ENCODE measurements around the gene CNTNAP4. TPM values are rescaled to one million over a fixed set of nuclear protein-coding genes. Genes with fewer than 3 reads are reported as not detected.

The CNTNAP4 gene
- total RNA-seq, 1 donor: 0.10 TPM

DNA sequence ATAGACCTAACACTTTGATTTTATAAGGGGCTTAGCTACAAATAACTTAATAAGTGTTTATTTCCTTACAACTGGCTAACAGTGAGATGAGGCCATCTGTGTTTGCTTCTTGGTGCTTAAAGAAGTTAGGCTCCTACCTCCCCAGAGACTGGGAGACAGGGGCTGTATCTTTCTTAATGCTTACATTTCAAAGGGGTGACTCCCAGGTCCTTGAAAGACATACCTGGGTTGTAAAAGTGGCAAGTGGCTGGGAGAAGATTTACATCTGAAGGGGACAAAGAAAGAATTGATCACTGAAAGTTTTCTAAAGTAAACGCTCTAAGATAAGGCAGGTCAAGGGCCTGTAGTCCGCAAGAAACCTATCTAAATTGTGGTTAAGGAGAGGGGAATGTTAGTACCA is 196.8 kb downstream of the CNTNAP4 start:
- H3K4me1 ChIP-seq (ENCODE audit: insufficient read depth, low read length): no peaks in the 10 kb centered on the region
- no peak overlapping the region for H3K4me3 ChIP-seq (ENCODE audit: low read length)
- no peaks in the 10 kb centered on the region for H3K27me3 ChIP-seq (ENCODE audit: insufficient read depth, low read length)
- no peaks in the 10 kb centered on the region for H3K9me3 ChIP-seq (ENCODE audit: low read depth, low read length)

DNA sequence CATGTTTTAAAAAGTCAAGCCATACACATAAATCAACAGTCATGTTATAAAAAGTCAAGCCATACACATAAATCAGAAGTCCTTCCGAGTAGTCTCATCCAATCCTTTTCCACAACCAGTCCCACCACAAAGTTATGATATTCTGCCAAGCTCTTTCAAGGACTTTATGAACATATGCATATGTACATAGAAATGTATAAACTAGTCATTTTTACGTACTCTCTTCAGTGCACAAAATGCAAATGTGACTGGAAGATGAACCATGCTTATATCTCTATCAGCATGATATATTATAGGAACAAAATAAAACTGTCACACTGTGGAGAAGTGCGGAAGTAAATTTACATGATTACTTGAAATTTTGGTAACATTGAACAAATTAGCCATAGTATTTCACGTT is 200.9 kb downstream of the CNTNAP4 start:
- no peaks in the 10 kb centered on the region for H3K9me3 ChIP-seq (ENCODE audit: low read depth, low read length)
- no peaks in the 10 kb centered on the region for H3K4me1 ChIP-seq (ENCODE audit: insufficient read depth, low read length)
- no peaks in the 10 kb centered on the region for H3K27me3 ChIP-seq (ENCODE audit: insufficient read depth, low read length)
- no peak overlapping the region for H3K4me3 ChIP-seq (ENCODE audit: low read length)

DNA sequence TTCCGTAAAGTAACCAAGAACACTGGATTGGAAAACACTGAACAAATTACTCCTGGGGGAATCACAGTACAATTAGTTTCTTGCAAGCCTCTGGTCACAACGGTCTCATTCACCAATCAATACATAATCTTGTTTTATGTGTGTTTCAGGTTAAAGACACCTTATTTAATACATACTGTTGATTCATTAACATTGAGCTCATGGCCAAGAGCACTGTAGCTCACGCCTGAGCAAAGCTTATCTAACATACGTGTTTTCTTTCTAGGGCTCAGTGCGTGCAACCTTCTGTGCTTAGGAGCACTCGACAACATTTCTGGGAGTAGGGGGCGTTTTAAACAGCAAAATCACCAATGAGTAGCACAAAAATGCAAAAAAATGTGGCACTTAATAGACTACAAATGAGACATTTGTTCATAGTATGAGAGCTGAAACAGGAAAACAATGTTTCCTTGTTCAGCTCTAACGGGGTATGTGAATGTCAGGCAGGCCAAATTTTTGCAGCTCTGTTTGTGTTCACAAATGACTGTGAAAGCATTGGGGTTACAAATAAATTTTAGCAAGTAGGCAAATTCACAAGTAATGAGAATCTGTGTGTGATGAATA is 206.2 kb downstream of the CNTNAP4 start:
- Histone ChIP-seq H3K4me1 (ENCODE audit: insufficient read depth, low read length) (no peaks in the 10 kb centered on the region), H3K4me3 (ENCODE audit: low read length) (no peak overlapping the region), H3K9me3 (ENCODE audit: low read depth, low read length) (no peaks in the 10 kb centered on the region), H3K27me3 (ENCODE audit: insufficient read depth, low read length) (no peaks in the 10 kb centered on the region)

DNA sequence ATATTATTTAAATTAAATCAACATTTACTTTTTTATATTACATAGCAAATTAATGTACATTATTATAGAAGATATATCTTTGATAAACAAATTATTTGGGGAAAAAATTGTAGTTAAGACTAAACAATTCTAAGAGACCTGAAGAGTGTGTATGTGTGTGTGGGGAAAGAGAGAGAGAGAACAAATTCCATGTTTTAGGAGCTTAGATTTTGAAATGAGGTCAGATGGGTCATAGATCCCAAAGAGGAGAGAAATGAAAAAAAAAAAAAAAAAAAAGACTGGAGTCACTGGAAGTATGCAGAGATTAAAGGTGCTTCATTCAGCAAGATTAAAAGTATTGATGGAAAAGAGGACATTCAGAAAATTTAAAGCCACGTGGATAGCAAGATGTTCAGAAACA is 206.8 kb downstream of the CNTNAP4 start:
- H3K9me3 ChIP-seq (ENCODE audit: low read depth, low read length): no peaks in the 10 kb centered on the region
- H3K4me3 ChIP-seq (ENCODE audit: low read length): no peak overlapping the region
- H3K27me3 ChIP-seq (ENCODE audit: insufficient read depth, low read length): no peaks in the 10 kb centered on the region
- no peaks in the 10 kb centered on the region for H3K4me1 ChIP-seq (ENCODE audit: insufficient read depth, low read length)

DNA sequence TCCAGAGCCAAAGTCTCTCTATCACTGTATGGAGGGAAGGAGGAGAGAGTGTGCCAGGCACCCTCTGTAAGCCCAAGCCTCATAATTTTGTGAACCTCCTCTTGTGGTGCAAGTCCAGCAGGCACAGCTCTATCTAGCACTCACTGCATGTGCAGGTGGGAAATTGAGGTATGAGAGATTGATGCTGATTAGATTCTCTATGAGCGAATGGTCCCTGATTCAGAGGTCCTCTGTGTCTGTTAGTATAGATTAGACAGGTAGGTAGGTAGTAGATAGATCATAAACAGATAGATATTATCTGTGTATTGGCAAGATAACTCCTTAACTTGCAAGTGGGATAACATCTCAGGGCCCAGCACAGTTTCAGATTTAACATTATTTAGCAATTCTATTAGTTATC is 209.5 kb downstream of the CNTNAP4 start:
- Histone ChIP-seq H3K4me1 (ENCODE audit: insufficient read depth, low read length) (no peaks in the 10 kb centered on the region), H3K9me3 (ENCODE audit: low read depth, low read length) (no peaks in the 10 kb centered on the region), H3K4me3 (ENCODE audit: low read length) (no peak overlapping the region), H3K27me3 (ENCODE audit: insufficient read depth, low read length) (no peaks in the 10 kb centered on the region)

DNA sequence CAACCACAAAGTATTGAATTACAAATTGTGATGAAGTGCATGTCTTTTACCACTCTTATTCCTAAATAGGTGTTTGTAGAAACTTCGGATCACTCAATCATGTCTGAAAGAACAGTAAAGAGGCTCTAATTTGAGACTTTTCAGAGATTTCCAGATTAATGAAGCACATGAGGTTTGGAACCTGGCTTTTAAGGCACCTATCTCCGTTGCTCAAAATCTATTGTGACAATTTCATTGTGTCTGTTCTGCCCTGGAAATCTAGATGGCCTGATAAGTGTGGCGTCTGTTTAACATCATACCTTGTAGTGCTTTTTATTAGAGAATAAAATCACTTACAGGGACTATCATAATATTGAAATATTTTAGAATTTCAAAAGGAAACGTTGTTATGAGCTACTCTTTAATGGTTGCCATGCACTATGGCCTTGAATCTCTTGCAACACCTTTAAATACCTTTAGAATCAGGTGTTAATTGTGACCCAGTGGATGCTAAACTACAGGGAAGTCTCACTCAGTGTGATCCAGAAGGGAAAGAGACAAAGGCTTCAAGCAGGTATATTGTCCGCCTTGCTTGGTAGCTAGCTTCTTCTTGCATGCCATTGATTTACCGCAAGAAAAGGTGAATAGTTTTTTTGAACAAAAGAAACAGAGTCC is 210.3 kb downstream of the CNTNAP4 start:
- Histone ChIP-seq H3K9me3 (ENCODE audit: low read depth, low read length) (no peaks in the 10 kb centered on the region), H3K4me3 (ENCODE audit: low read length) (no peak overlapping the region), H3K27me3 (ENCODE audit: insufficient read depth, low read length) (no peaks in the 10 kb centered on the region), H3K4me1 (ENCODE audit: insufficient read depth, low read length) (no peaks in the 10 kb centered on the region)

DNA sequence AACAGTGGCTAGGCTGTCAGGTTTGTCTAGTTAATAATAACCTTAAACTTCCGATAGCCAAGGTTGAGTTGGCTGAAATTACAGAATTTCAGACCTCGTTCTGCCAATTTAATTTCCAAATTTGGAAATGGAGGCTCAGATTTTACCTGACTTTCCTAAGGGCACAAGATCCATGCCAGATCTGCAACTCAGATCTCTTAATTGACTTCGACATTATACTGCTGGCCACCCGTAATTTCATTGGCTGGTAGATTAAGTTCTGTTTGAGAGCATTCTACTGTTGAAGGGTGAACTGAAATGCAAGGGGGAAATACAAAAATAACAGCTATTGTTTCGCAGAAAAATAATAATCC is 210.8 kb downstream of the CNTNAP4 start:
- Histone ChIP-seq H3K27me3 (ENCODE audit: insufficient read depth, low read length) (no peaks in the 10 kb centered on the region), H3K4me1 (ENCODE audit: insufficient read depth, low read length) (no peaks in the 10 kb centered on the region), H3K4me3 (ENCODE audit: low read length) (no peak overlapping the region), H3K9me3 (ENCODE audit: low read depth, low read length) (no peaks in the 10 kb centered on the region)

DNA sequence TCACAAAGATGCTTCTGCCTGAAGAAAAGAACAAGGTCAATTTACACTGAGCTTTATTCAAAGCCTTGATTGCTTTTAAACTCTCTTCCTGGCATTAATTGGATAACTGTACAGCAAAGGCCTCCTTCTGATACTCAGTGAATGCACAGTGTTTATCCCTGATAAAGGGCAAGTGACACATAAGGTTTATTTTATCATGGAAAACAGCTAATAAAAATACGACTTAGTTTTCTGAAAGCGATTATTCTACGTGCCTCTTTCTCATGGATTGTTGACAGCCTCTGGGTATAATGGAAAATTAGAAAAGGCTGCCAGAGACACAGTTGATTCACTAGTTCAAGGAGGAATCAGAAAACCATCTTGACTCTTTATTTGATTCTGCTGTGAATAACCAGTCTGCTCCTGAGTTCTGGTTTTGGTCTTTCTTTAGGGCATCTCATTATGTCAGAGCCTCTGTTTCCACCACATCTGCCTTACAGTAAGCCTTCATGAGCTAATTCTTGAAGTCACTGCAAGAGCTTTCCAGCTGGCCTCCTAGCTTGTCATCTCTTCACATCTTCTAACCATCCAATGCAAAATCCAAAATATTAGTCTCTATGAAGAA is 212.9 kb downstream of the CNTNAP4 start:
- H3K9me3 ChIP-seq (ENCODE audit: low read depth, low read length): no peaks in the 10 kb centered on the region
- no peaks in the 10 kb centered on the region for H3K4me1 ChIP-seq (ENCODE audit: insufficient read depth, low read length)
- H3K4me3 ChIP-seq (ENCODE audit: low read length): no peak overlapping the region
- no peaks in the 10 kb centered on the region for H3K27me3 ChIP-seq (ENCODE audit: insufficient read depth, low read length)

DNA sequence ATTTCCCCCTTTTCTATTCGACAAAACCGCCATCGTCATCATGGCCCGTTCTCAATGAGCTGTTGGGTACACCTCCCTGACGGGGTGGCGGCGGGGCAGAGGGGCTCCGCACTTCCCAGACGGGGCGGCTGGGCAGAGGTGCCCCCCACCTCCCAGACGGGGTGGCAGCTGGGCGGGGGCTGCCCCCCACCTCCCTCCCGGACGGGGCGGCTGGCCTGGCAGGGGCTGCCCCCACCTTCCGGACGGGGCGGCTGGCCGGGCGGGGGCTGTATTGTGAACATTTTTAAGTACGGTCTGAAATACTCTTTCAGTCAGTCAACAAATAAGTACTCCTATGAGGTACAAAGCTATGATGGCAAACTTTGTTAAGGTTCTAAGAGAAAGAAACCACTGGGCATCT is 222.8 kb downstream of the CNTNAP4 start:
- Histone ChIP-seq H3K27me3 (ENCODE audit: insufficient read depth, low read length) (no peaks in the 10 kb centered on the region), H3K4me1 (ENCODE audit: insufficient read depth, low read length) (no peaks in the 10 kb centered on the region), H3K9me3 (ENCODE audit: low read depth, low read length) (no peaks in the 10 kb centered on the region), H3K4me3 (ENCODE audit: low read length) (no peak overlapping the region)

DNA sequence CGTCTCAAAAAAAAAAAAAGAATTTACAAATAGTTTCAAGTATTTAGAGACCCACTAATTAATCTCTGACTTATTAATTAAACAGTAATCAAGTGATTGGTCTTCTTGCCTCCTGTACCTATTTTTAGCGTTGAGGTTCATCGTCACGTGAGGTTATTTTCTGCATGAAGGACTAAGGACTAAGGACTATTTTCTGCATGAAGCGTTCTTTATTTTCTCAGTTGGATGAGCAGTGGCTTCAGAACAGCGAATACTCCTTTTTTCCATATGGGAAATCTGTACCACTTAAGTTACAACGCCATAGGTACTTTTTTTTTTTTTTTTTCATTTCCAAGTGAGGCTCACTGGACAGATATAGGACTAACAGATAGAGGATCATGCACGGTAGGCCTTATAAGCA is 224.9 kb downstream of the CNTNAP4 start:
- H3K4me1 ChIP-seq (ENCODE audit: insufficient read depth, low read length): no peaks in the 10 kb centered on the region
- no peak overlapping the region for H3K4me3 ChIP-seq (ENCODE audit: low read length)
- no peaks in the 10 kb centered on the region for H3K9me3 ChIP-seq (ENCODE audit: low read depth, low read length)
- no peaks in the 10 kb centered on the region for H3K27me3 ChIP-seq (ENCODE audit: insufficient read depth, low read length)

DNA sequence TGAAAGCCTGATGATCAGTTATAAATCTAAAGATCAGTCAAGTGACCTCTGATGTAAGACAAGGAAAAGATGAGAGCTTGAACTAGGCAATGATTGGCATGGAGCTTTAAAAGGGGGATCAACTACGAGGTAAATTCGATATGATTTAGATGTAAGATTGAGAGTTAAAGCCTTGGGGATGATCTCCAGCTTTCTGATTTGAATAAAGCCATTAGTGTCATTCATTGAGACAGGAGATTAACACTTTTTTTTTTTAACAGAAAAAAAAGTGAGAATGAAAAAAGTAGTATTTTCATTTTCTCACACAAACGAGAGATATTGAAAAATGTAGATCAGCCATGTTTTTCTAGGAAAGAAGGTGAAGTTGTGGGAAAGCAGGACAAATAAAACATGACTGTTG is 225.4 kb downstream of the CNTNAP4 start:
- Histone ChIP-seq H3K9me3 (ENCODE audit: low read depth, low read length) (no peaks in the 10 kb centered on the region), H3K4me1 (ENCODE audit: insufficient read depth, low read length) (no peaks in the 10 kb centered on the region), H3K4me3 (ENCODE audit: low read length) (no peak overlapping the region), H3K27me3 (ENCODE audit: insufficient read depth, low read length) (no peaks in the 10 kb centered on the region)

DNA sequence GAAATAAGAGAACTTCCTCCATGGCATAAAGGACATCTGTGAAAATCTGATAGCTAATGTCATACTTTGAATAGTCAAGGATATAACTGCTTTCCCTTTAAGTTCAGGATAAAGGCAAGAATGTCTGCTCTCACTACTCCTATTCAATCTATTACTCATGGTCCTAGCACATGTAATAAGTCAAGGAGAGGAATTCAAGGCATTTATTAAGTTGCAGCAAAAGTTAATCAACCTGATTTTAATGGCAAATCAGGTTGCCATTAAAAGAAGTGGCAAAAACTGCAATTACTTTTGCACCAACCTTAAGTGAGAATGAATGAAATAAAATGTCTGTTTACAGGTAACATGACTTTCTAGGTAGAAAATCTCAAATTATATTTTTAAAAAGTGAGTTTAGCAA is 225.9 kb downstream of the CNTNAP4 start:
- no peaks in the 10 kb centered on the region for H3K27me3 ChIP-seq (ENCODE audit: insufficient read depth, low read length)
- H3K4me3 ChIP-seq (ENCODE audit: low read length): no peak overlapping the region
- H3K4me1 ChIP-seq (ENCODE audit: insufficient read depth, low read length): no peaks in the 10 kb centered on the region
- H3K9me3 ChIP-seq (ENCODE audit: low read depth, low read length): no peaks in the 10 kb centered on the region

DNA sequence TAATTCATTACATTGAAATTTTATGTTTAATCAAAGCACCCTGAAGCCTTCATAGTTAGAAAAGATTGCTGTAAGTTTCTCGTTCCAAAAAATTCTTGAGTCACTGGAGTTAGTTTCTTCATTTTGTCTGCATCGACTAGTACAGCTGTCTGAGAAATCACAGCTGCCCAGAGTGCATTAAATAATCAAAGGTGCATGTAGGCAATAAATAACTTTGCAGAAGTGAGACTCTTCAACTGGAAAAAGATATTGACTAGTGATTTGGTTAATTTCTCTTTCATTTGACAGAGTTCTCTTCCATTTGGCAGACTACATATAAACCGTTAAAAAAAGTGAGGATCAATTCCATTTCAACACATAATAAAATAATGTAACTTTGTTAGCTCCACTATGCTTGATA is 234.0 kb downstream of the CNTNAP4 start:
- no peak overlapping the region for H3K4me3 ChIP-seq (ENCODE audit: low read length)
- no peaks in the 10 kb centered on the region for H3K9me3 ChIP-seq (ENCODE audit: low read depth, low read length)
- H3K4me1 ChIP-seq (ENCODE audit: insufficient read depth, low read length): no peaks in the 10 kb centered on the region
- H3K27me3 ChIP-seq (ENCODE audit: insufficient read depth, low read length): no peaks in the 10 kb centered on the region

DNA sequence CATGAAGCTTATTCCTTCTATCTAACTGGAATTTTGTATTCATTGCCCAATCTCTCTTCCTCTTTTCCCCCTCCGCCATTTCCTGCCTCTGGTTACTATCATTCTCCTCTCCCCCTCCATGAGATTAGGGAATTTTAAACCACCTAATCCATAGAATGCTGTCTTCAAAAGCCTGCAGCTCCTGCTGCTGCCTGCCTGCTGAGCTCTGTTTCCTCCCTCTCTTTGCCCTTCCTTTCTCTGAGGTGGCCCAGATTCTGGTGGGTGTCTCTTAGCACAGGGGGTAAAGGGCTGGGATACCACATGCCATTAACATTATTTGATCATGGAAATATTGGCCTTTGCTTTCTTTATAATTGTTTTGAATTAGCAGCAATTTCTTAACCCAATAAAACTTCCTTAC is 241.6 kb downstream of the CNTNAP4 start:
- H3K4me3 ChIP-seq (ENCODE audit: low read length): no peak overlapping the region
- H3K4me1 ChIP-seq (ENCODE audit: insufficient read depth, low read length): no peaks in the 10 kb centered on the region
- H3K9me3 ChIP-seq (ENCODE audit: low read depth, low read length): no peaks in the 10 kb centered on the region
- H3K27me3 ChIP-seq (ENCODE audit: insufficient read depth, low read length): no peaks in the 10 kb centered on the region

DNA sequence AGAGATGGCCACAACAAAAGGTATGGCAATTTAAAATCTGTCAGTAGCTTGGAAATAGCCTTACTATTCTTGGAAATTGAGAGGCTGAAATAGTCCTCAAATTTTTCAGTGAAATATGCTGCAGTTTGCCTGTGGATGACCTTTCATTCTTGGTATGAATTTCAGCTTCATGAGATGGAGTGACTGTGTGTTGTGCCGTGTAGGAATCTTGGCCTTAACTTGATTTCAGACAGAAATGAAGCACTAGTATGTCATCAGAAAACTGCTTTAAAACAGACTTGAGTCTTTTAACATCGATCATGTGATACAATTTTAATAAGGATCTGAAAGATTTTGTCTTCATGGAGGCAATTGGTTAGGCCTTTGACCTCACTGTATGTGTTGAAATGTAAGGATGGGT is 247.2 kb downstream of the CNTNAP4 start:
- H3K9me3 ChIP-seq (ENCODE audit: low read depth, low read length): no peaks in the 10 kb centered on the region
- H3K27me3 ChIP-seq (ENCODE audit: insufficient read depth, low read length): no peaks in the 10 kb centered on the region
- H3K4me3 ChIP-seq (ENCODE audit: low read length): no peak overlapping the region
- no peaks in the 10 kb centered on the region for H3K4me1 ChIP-seq (ENCODE audit: insufficient read depth, low read length)

DNA sequence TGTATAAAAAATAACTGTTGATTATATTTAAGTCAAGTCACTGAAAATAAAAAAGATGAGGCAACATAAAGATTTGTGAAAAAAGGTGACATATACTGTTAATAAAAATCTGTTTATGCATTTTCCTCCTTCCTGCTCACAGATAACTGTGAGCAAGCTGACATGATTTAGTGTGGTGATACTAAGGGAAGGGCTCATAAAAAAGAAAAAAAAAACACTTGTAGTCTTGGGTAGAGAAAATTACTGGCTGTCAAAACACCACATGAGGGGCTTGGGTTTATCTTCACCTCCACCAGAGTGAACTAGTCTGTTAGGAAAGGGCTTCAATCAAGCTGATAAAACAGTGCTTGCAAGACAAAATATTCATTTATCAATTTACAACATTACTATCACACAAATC is 247.6 kb downstream of the CNTNAP4 start:
- H3K9me3 ChIP-seq (ENCODE audit: low read depth, low read length): no peaks in the 10 kb centered on the region
- H3K4me1 ChIP-seq (ENCODE audit: insufficient read depth, low read length): no peaks in the 10 kb centered on the region
- H3K4me3 ChIP-seq (ENCODE audit: low read length): no peak overlapping the region
- no peaks in the 10 kb centered on the region for H3K27me3 ChIP-seq (ENCODE audit: insufficient read depth, low read length)
